HG03432 (cell line): ENCODE measurements around the gene CUX1.
"Not testable (repeated sequence)": the region's sequence is repeated elsewhere in the genome, so short reads cannot be mapped to it uniquely, and the experiment has no call there.

Experiments used
- ATAC-seq: cut with Tn5 transposase; IDR thresholded peaks from one replicate; pipeline ENCODE4 v1.9.1; 2021; ENCODE audit warnings: mild to moderate bottlenecking, moderate library complexity; ENCODE audit not compliant: unreplicated experiment

Gene CUX1

GRCh38 chr7:101913851-101914250 is 96.4 kb downstream of the CUX1 start:
- no peak for ATAC-seq

- ATAC-seq, result no peak
Measured at GRCh38 chr7:101915000-101915399, 97.6 kb downstream of the CUX1 start.

DNA sequence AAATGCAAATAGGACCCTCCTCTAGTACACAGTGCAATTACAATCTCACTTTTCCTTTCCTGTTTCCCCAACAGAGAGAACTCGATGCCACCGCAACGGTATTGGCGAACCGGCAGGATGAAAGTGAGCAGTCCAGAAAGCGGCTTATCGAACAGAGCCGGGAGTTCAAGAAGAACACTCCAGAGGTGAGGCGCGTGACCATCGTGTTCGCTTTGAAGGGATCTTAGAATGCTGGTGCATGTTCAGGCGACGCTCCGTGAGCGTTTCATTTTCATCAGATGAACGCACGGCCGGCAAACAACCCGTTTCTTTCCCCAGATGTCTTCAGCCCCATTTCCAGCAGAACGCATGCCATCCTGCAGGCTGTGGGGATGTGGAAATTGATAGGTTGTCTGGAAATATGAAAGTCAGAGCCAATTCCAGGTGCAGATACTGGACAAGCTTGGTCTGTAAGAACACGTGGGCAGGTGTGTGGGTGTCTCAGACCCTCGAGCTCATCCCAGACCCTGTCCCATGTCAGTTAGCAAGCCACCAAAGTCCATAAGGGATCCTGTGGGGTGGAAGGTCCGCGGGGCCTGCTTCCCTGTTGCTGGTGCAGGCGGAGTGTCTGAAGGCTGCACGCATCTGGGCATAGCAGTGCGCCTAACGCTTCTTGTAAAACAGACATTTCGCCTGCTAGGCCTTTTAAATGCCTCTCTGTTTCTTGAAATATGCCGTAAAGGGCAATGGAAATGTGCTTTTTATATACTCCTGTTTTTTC is 98.8 kb downstream of the CUX1 start:
- ATAC-seq, result no peak

DNA sequence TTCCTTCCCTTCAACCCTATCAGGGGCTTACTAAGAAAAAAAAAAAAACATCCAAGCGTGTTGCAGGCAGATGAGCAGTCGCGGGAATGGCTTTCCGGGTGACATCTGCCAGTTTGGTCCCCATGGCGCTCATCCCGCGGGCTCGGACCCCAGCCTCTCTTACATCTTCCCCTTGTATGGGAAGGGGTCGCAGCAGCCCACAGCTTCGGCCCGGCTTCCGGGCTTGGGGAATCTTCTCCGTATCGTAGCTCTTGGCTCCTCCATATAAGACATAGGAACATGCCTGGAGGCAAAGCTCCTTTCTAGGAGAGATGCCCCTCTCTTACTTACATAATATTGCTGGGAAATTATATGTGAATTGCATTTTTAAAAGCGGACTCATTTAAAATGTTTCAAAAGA is 99.5 kb downstream of the CUX1 start:
- no peak for ATAC-seq

DNA sequence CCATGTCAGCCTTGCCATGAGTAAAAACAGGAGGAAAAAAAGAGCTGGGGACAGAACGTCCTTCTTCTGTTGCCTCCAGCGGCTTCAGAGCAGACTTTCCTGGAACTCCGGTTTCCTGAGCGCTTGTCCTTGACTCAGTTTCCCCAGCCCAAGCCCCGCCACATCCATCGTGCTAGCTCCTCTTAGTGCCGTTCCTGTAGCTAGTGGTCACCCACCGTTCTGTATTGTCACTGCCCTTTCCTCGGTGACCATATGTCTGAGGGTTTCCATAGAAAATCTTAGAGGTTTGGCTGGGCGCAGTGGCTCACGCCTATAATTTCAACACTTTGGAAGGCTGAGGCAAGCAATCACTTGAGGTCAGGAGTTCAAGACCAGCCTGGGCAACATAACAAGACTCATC is 100.1 kb downstream of the CUX1 start:
- no peak for ATAC-seq

DNA sequence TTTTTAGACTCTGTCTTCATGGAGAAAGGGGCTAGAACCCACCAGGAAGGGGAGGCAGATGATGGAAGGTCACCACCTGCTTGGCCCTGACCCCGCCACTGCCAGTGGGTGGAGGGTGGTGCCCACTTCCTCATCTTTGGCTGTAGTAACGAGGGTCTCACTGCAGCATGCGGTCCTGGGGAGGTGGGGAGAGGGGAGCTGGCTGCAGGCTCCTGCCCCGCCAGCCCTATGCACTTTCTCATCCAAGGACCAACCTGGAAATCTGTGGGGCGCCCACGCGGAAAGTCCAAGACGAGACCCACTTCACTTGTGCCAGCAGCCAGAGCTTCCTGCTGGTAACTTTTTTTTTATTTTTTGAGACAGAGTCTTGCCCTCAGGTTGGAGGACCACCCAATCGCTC is 101.0 kb downstream of the CUX1 start:
- no peak for ATAC-seq

DNA sequence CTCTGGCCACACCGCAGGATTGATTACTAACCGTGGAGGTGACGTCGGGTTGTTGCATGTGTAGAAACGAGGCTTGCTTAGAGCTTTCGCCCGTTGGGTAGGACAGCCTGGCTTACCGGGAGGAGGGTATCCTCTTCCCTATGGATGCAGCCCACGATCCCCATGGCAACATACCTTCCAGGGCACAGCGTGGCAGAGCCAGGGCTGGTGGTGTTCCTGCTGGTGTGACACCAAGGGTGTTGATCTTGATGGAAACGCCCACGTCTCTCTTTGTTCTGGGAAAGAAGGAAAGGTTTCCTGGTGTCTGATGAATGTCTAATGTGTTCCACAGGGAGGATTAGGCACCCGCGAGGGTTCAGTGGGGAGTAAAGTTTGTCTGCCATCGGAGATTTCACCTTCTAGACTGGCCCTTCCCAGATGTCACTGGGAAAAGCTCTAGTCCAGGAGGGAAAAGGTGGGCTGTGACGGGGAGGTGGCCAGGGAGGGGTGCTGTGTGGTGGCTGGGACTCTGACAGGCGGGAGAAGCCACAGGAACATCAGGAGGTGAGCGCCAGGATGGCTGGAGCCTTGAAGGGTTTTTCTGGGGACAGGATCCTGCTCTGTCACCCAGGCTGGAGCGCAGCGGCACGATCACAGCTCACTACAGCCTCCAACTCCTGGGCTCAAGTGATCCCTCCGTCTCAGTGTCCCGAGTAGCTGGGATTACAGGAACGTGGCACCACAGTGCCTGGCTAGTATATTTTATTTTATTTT is 102.1 kb downstream of the CUX1 start:
- no peak for ATAC-seq

GRCh38 chr7:101921061-101921460 is 103.6 kb downstream of the CUX1 start:
- ATAC-seq, result no peak

GRCh38 chr7:101921546-101922489 is 104.4 kb downstream of the CUX1 start:
- ATAC-seq, result not testable (repeated sequence)

DNA sequence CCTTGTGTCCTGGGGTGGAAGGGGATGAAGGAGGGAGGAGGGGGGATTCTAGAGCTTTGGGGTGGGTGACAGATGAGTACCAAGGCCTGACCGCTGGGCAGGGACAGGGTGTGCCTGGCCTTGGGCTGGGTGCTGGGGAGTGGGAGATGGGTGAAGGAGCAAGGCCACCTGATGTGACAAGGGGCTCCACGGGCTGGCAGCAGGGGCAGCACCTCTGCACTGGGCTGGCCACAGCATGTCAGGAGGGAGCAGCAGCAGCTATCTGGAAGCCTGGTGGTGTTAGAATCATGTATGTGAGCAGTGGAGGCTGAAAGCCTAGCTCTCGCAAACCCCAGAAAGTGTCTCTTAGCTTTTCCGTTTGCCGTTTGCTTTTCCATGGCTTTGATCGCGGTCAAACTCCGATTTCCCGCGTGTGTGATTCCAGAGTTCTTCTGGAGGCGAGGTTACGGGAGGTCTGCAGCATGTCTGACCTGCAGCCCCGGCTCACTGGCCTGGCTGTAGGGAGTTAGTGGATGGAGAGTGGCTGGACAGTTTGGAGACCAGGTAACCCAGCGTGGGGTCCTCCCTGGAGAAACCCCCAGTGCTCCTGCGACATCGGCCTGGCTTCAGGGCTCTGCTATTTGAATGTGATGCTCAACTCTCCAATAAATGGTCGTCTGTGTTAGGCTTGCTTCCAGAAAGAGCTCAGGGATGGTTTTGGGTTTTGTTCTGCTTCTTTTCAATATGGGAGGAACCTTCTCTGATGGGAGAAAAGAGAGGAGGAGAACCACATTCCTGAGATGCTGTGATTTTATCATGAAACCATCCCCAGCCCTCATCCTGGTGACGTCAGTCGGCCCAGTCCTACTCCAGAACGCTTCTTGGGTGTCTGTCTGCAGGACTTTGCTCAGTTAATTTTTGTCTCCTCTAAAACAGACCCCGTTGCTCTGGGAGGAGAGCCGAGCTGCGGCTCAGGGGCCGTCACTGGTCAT is 105.5 kb downstream of the CUX1 start:
- ATAC-seq, result no peak

DNA sequence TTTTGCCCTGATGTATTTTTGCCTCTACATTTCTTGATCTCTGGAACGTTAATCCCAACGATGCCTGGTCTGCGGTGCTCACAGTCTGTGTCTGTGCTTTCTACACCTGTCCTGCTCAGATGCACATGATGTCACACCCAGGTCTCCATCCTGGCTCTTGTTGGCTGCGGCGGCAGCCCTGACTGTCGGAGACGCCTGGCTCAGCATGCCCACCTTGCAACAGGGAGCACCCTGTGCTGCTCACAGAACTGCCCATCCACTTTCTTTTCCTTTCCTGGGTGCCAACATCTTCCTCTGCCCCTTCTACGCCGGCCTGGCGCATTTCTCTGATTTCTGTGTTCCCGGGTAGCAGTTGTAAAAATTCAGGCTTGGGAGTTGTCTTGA is 106.2 kb downstream of the CUX1 start:
- no peak for ATAC-seq

DNA sequence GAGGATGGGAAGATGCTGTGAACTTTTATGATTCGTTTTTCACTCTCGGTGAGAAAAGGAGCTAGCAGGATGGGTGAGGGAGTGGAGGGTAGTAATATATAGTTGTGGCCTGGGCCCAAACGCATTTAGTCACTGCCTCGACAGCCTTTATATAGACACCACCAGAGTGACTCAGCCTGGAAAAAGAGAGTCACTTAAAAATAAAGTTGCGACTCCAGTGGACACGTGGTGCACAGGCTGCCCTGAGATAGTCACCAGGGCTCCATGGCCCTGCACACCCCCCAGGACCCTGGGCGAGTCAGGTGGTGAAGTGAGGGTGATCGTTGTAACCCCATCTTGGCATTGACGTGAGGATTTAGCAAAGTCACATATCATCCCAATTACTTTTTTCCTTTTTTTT is 106.7 kb downstream of the CUX1 start:
- ATAC-seq, result no peak

GRCh38 chr7:101926265-101926664 is 108.8 kb downstream of the CUX1 start:
- no peak for ATAC-seq

DNA sequence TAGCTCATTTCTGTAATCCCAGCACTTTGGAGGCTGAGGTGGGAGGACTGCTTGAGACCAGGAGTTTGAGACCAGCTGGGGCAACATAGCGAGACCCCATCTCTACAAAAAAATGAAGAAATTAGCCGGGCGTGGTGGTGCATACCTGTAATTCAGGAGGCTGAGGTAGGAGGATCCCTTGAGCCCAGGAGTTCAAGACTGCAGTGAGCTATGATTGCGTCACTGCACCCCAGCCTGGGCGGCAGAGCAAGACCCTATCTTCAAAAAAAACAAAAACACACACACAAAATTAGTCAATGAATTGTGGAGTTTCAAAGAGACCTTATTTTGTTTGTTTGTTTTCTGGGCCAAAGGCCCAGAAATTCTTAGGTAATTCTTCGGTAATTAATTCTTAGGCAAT is 110.0 kb downstream of the CUX1 start:
- ATAC-seq, result no peak

- ATAC-seq, result no peak
Measured at GRCh38 chr7:101927802-101928201, 110.4 kb downstream of the CUX1 start.

- ATAC-seq, result no peak
Measured at GRCh38 chr7:101929256-101929655, 111.8 kb downstream of the CUX1 start.

GRCh38 chr7:101929911-101930310 is 112.5 kb downstream of the CUX1 start:
- not testable (repeated sequence) for ATAC-seq

DNA sequence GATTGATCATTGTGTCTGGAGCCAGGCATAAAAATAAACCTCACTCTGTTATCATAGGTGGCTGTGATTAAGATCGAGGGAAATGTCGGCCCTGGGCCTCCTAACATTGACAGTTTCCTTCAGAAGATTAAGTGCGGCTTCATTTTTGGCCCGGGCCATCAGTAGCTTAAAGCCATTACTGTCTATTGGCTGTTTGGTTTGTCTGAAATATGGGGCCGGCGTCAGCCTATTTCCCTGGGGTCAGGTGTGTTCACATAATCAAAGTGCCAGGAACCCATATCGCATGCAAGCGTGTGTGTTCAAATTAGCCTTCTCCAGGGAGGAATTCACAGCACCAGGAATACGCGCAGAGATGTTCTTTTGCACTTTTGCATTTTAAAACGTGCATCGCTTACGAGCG is 114.7 kb downstream of the CUX1 start:
- no peak for ATAC-seq

- no peak for ATAC-seq
Measured at GRCh38 chr7:101933028-101933427, 115.6 kb downstream of the CUX1 start.

- peak; percentile 67 for ATAC-seq
Measured at GRCh38 chr7:101933688-101934121, 116.3 kb downstream of the CUX1 start.
